Thoracic aorta (tissue), 2 donors: Measurements from ENCODE around the gene ATXN1. TPM values are rescaled to one million over a fixed set of nuclear protein-coding genes. Genes with fewer than 3 reads are reported as not detected.
A peak's percentile ranks its signal among the peaks of the same experiment; 100 is the strongest.

Source experiments
- ATAC-seq: fragments of 150-250 bp; one replicate; pipeline ENCODE4 v1.8.0; 2017; ENCODE audit warnings: low read depth; ENCODE audit not compliant: insufficient number of reproducible peaks, low FRiP score
- DNase-seq: peaks from one replicate; pipeline ENCODE4 v3.0.0-alpha.2; 2020; ENCODE audit warnings: low spot score
- H3K27ac ChIP-seq, 2 donors: fragments of 200-600 bp; sonication (generic); 1 replicate in 1 of 2; 2 replicates in 1 of 2; pipeline ENCODE4 v1.5.1; 2016; ENCODE audit warnings: mild to moderate bottlenecking in 2 of 2, moderate library complexity in 2 of 2
- H3K27me3 ChIP-seq: fragments of 200-600 bp; sonication (generic); replicated peaks from 2 replicates; pipeline ENCODE4 v1.6.0; 2016; ENCODE audit warnings: mild to moderate bottlenecking; ENCODE audit not compliant: insufficient read depth
- H3K36me3 ChIP-seq: fragments of 200-600 bp; sonication (generic); one replicate; pipeline ENCODE4 v1.5.1; 2016
- H3K4me1 ChIP-seq, 2 donors: fragments of 200-600 bp; sonication (generic); 1 replicate in 1 of 2; 2 replicates in 1 of 2; pipeline versions ENCODE4 v1.5.1 to v1.6.0; 2016; ENCODE audit warnings: low read depth in 2 of 2, mild to moderate bottlenecking in 1 of 2; ENCODE audit not compliant: control insufficient read depth in 1 of 2
- H3K4me3 ChIP-seq: fragments of 200-600 bp; sonication (generic); 2 replicates; pipeline ENCODE4 v1.5.1; 2016; ENCODE audit warnings: mild to moderate bottlenecking
- H3K9me3 ChIP-seq: fragments of 200-600 bp; sonication (generic); 2 replicates; pipeline ENCODE4 v1.5.1; 2016
- CTCF ChIP-seq: fragments of 200-600 bp; sonication (generic); IDR thresholded peaks from one replicate; pipeline ENCODE4 v1.5.1; 2019; ENCODE audit warnings: antibody characterized with exemption
- total RNA-seq, 2 donors: library from RNA; depleted of rRNA; stranded (reverse); fragments of >200 nt; gene quantifications; one replicate each; pipeline versions ENCODE4 v1.1.0 to v1.2.3, GENCODE V29; 2016

The ATXN1 gene
- total RNA-seq, 2 donors from 2014 or later = 59.8 to 62.4 TPM

- no peaks in the 10 kb centered on the region for H3K9me3 ChIP-seq
- no peaks in the 10 kb centered on the region for H3K4me1 ChIP-seq
- H3K27me3 ChIP-seq = no peaks in the 10 kb centered on the region
- H3K4me3 ChIP-seq = no peak overlapping the region
- ATAC-seq (no peak), DNase-seq (no peak)
- H3K27ac ChIP-seq = no peak overlapping the region
- no peak for TF ChIP-seq CTCF
- no peaks in the 10 kb centered on the region for H3K36me3 ChIP-seq
Measured at GRCh38 chr6:16781348-16782169, 20.3 kb upstream of the ATXN1 start.

- Histone ChIP-seq H3K27me3 (no peaks in the 10 kb centered on the region), H3K9me3 (no peaks in the 10 kb centered on the region), H3K4me3 (no peak overlapping the region), H3K27ac (no peak overlapping the region), H3K4me1 (no peaks in the 10 kb centered on the region), H3K36me3 (no peaks in the 10 kb centered on the region)
- DNase-seq = no peak
- ATAC-seq = no peak
- no peak for TF ChIP-seq CTCF
Measured at GRCh38 chr6:16778521-16778920, 17.3 kb upstream of the ATXN1 start.

- no peaks in the 10 kb centered on the region for H3K27me3 ChIP-seq
- H3K4me3 ChIP-seq = no peak overlapping the region
- DNase-seq (no peak), ATAC-seq (no peak)
- H3K4me1 ChIP-seq = no peaks in the 10 kb centered on the region
- H3K27ac ChIP-seq = no peak overlapping the region
- TF ChIP-seq CTCF = no peak
- no peaks in the 10 kb centered on the region for H3K36me3 ChIP-seq
- H3K9me3 ChIP-seq = no peaks in the 10 kb centered on the region
Measured at GRCh38 chr6:16777794-16778193, 16.5 kb upstream of the ATXN1 start.

GRCh38 chr6:16776394-16777017, 15.2 kb upstream of the ATXN1 start:
- peak; percentile 14 for TF ChIP-seq CTCF
- ATAC-seq (no peak), DNase-seq (no peak)
- Histone ChIP-seq H3K4me3 (no peak overlapping the region), H3K9me3 (no peaks in the 10 kb centered on the region), H3K27ac (no peak overlapping the region), H3K36me3 (no peaks in the 10 kb centered on the region), H3K27me3 (no peaks in the 10 kb centered on the region), H3K4me1 (no peaks in the 10 kb centered on the region)

GRCh38 chr6:16774437-16774836, 13.2 kb upstream of the ATXN1 start:
- Histone ChIP-seq H3K27me3 (no peaks in the 10 kb centered on the region), H3K9me3 (no peaks in the 10 kb centered on the region), H3K4me3 (no peak overlapping the region), H3K4me1 (peaks cover 11 to 19% of the 10 kb centered on the region in 2 donors), H3K27ac (no peak overlapping the region), H3K36me3 (no peaks in the 10 kb centered on the region)
- ATAC-seq (no peak), DNase-seq (no peak)
- no peak for TF ChIP-seq CTCF
